ENCODE results near the gene PAX1.

Gene PAX1

GRCh38 chr20:21685981-21686380, 19.5 kb upstream of the PAX1 start:
- TF ChIP-seq CTCF (conservative IDR thresholded peaks at IDR 0.05; ENCODE audit: low read length): no peak
- no peak overlapping the region for H3K4me3 ChIP-seq (ENCODE audit: low read length)
- DNase-seq (ENCODE audit: low read depth): no peak

DNA sequence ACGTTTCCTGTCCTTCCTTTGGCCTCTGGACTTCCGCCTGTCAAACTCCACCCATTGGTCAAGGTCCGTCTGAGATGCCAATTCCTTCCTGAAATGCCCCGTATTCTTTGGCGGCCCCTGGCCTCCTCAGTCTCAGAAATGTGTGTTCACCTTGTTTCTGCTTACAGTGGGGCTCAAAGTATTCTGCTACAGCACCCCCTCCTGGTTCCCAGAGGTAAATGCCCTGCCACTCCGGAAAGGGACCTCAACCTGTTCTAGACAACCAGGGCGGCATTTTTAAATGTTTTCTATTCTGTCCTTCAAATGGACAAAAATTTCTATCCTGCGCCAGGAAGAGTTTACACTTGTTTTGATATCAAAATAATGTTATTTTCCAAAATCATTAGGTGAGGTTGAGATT, 12.1 kb upstream of the PAX1 start:
- no peak for DNase-seq (ENCODE audit: low read depth)
- no peak overlapping the region for H3K4me3 ChIP-seq (ENCODE audit: low read length)
- TF ChIP-seq CTCF (conservative IDR thresholded peaks at IDR 0.05; ENCODE audit: low read length): no peak

DNA sequence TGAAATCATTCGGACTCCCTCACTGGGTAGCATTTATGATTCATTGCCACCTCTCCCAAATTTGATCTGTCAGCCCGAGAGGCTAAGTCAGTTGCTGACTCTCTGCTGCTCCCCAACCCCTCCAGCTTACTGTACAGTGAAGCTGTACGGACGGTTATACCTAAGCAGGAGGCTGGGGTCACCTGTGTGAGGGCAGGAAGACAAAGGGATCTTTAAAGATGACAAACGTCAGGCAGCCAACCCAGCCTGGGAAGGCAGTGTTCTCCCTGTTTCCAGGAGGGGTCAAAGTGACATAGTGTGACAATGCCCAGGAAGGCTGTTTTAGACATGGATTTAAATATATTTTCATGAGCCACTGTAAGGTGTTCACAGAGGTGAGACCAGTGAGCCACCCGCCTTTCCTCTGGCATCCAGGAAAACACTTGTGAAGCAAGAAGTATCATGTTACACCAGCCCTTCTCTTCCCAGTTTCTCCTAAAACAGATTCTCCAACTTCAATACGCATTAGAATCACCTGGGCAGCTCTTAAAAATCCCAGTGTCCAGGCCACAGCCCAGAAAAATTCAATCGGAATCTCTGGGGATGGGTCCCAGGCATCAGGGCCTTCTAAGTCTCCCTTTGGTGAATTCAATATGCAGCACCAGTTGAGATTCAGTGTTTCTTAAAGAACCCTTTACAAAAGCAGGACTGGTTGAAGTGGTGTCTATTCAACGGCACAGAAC, 6.8 kb upstream of the PAX1 start:
- no peak overlapping the region for H3K4me3 ChIP-seq (ENCODE audit: low read length)
- TF ChIP-seq CTCF (conservative IDR thresholded peaks at IDR 0.05; ENCODE audit: low read length): no peak
- DNase-seq (ENCODE audit: low read depth): no peak

DNA sequence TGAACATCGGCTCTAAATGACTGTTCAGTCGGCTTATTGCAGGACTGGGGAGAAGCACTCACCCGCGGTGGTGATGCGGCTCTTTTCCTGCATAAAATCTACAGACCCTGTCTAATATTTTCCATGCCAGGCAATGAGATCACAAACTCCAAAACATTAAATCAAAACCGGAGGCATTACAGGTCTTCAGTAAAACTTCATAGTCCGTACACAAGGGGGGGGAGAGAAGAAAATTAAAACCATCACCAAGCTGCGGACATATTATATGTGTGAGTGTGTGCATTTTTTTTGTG, 6.3 kb upstream of the PAX1 start:
- TF ChIP-seq CTCF (conservative IDR thresholded peaks at IDR 0.05; ENCODE audit: low read length): no peak
- H3K4me3 ChIP-seq (ENCODE audit: low read length): no peak overlapping the region
- no peak for DNase-seq (ENCODE audit: low read depth)

DNA sequence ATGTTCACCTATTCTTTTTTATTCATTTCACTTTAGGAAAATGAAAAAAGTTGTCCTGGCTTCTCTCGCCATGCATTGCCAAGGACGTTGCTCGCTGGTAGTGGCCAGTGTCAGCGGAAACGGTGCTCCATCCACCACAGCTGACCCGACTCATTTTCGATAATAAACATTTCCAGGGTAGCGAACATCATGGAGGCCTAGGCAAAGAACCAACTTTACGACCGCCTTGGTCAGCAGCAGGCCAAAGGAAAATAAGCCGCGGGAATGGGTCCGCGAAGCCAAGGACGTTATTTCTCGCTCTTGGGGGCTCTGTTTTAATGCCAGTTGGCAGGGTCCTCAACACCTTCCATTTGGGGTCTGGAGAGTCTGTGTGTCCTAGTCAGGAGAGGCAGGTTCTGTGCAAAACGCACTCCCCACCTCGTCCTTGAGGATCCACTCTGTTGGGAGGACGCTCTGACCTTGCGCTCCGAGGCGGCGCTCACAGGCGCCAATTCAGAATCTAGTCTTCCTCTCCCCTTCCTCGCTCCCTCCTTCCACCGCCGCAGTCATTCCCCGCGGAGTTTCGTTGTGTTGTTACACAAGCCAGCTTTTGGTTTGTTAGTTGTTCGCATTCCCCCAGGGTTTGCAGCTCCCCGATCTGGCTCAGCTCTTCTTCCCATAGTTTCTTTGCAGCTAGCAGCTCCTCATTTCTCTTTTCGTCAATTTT, 4.1 kb upstream of the PAX1 start:
- DNase-seq (ENCODE audit: low read depth): no peak
- no peak for TF ChIP-seq CTCF (conservative IDR thresholded peaks at IDR 0.05; ENCODE audit: low read length)
- H3K4me3 ChIP-seq (ENCODE audit: low read length): no peak overlapping the region

DNA sequence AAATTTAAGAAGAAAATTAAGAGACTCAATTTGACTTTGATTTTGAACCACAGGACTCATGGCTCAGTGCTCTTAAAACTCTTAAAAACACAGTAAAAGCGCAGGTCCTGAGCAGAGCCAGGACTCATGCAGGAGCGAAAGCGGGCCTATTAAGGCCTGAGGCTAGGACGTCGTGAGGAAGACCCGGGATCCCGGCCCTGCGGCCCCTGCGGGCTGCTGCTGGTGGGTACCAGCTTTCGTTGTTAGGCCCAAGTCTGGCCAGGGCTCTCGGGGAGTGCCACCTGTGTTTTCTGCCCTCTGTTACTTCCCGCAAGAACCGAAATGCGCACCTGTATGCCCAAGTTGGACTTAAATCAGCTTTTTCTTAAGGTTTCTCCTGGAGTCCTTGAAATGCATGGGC, 3.4 kb upstream of the PAX1 start:
- TF ChIP-seq CTCF (conservative IDR thresholded peaks at IDR 0.05; ENCODE audit: low read length): no peak
- no peak overlapping the region for H3K4me3 ChIP-seq (ENCODE audit: low read length)
- no peak for DNase-seq (ENCODE audit: low read depth)

Measured in AG10803 (cell line).